KMS-11 (cell line): ENCODE results near the gene ZMPSTE24.
A peak's percentile ranks its signal among the peaks of the same experiment; 100 is the strongest.

Experiments used
- H2AFZ ChIP-seq: fragments of 200-600 bp; sonication (generic); 2 replicates; pipeline ENCODE4 v1.6.1; 2016; ENCODE audit warnings: antibody characterized with exemption, mixed run types, low read depth
- H3K27ac ChIP-seq: fragments of 200-600 bp; sonication (generic); 2 replicates; pipeline ENCODE4 v1.6.1; 2016; ENCODE audit warnings: mild to moderate bottlenecking, mixed run types
- H3K27me3 ChIP-seq: fragments of 200-600 bp; sonication (generic); 2 replicates; pipeline ENCODE4 v1.6.1; 2017; ENCODE audit warnings: mild to moderate bottlenecking, low read depth, mixed run types, moderate library complexity; ENCODE audit not compliant: insufficient read depth
- H3K36me3 ChIP-seq: fragments of 200-600 bp; sonication (generic); 2 replicates; pipeline ENCODE4 v1.6.1; 2017; ENCODE audit warnings: mild to moderate bottlenecking, mixed run types; ENCODE audit not compliant: insufficient read depth
- H3K4me1 ChIP-seq: fragments of 200-600 bp; sonication (generic); 2 replicates; pipeline ENCODE4 v1.6.1; 2016; ENCODE audit warnings: mild to moderate bottlenecking, low read depth, mixed run types; ENCODE audit not compliant: poor library complexity, severe bottlenecking
- H3K4me2 ChIP-seq: fragments of 200-600 bp; sonication (generic); 2 replicates; pipeline ENCODE4 v1.7.0; 2016; ENCODE audit warnings: mild to moderate bottlenecking, mixed run types
- H3K4me3 ChIP-seq: fragments of 200-600 bp; sonication (generic); IDR thresholded peaks from 2 replicates; pipeline ENCODE4 v1.6.1; 2017; ENCODE audit warnings: low read depth, low read length, mixed read lengths; ENCODE audit not compliant: insufficient read depth
- H3K79me2 ChIP-seq: fragments of 200-600 bp; sonication (generic); 2 replicates; pipeline ENCODE4 v1.6.1; 2016; ENCODE audit warnings: low read depth, mixed run types; ENCODE audit not compliant: insufficient read depth
- H3K9ac ChIP-seq: fragments of 200-600 bp; sonication (generic); 2 replicates; pipeline ENCODE4 v1.6.1; 2016; ENCODE audit warnings: mild to moderate bottlenecking, mixed run types
- H4K20me1 ChIP-seq: fragments of 200-600 bp; sonication (generic); 2 replicates; pipeline ENCODE4 v1.6.1; 2016; ENCODE audit warnings: mild to moderate bottlenecking, mixed run types; ENCODE audit not compliant: insufficient read depth
- CTCF ChIP-seq: fragments of 200-600 bp; sonication (generic); conservative IDR thresholded peaks from 2 replicates; pipeline ENCODE4 v1.6.1; 2017; ENCODE audit warnings: low read depth, mild to moderate bottlenecking, antibody characterized with exemption, low read length, moderate library complexity, mixed read lengths

The ZMPSTE24 gene

DNA sequence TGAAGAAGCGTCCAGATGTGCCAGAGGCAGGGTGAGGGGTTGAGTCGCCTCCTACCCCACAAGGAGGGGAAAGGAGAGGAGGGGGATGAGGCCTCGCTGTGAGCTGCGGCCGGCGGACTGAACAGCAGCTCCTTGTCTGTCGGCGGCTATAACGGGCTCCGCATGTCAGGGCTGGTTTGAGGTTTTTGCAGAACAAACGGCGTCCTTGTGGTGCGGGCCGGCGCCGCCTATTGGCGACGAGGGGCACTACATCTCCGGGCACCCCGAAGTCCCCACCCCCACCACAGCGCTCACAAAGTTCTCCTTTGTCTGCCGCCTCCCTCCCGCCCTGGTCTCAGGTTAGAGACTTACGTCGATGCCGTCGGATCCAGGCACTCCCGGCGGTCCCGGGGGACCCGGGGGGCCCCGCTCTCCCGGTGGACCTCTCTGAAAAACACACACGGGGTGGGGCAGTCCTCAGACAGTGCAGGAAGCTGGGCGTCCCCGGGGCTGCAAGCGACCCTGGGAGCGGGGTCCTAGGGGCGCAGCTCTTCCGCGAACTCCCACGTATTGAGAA lies 57.3 kb downstream of the ZMPSTE24 start:
- Histone ChIP-seq H3K27ac (no peak overlapping the region), H3K36me3 (no peaks in the 10 kb centered on the region), H3K79me2 (no peaks in the 10 kb centered on the region), H3K9ac (no peak overlapping the region), H4K20me1 (no peaks in the 10 kb centered on the region), H3K4me3 (no peak overlapping the region), H3K27me3 (0 out of 2 replicates have a peak, but pooled peaks cover 4% of the 10 kb centered on the region), H3K4me2 (peak overlapping the region; percentile 55), H2AFZ (peak overlapping the region; percentile 88), H3K4me1 (peaks cover 11% of the 10 kb centered on the region)
- TF ChIP-seq CTCF, result peak; percentile 84

GRCh38 chr1:40315795-40316594 lies 58.0 kb downstream of the ZMPSTE24 start:
- Histone ChIP-seq H3K4me2 (peak overlapping the region; percentile 55), H4K20me1 (no peaks in the 10 kb centered on the region), H3K9ac (no peak overlapping the region), H3K27me3 (0 out of 2 replicates have a peak, but pooled peaks cover 4% of the 10 kb centered on the region), H3K4me1 (peaks cover 11% of the 10 kb centered on the region), H2AFZ (peak overlapping the region; percentile 88), H3K27ac (no peak overlapping the region), H3K36me3 (no peaks in the 10 kb centered on the region), H3K4me3 (no peak overlapping the region), H3K79me2 (no peaks in the 10 kb centered on the region)
- TF ChIP-seq CTCF, result no peak

DNA sequence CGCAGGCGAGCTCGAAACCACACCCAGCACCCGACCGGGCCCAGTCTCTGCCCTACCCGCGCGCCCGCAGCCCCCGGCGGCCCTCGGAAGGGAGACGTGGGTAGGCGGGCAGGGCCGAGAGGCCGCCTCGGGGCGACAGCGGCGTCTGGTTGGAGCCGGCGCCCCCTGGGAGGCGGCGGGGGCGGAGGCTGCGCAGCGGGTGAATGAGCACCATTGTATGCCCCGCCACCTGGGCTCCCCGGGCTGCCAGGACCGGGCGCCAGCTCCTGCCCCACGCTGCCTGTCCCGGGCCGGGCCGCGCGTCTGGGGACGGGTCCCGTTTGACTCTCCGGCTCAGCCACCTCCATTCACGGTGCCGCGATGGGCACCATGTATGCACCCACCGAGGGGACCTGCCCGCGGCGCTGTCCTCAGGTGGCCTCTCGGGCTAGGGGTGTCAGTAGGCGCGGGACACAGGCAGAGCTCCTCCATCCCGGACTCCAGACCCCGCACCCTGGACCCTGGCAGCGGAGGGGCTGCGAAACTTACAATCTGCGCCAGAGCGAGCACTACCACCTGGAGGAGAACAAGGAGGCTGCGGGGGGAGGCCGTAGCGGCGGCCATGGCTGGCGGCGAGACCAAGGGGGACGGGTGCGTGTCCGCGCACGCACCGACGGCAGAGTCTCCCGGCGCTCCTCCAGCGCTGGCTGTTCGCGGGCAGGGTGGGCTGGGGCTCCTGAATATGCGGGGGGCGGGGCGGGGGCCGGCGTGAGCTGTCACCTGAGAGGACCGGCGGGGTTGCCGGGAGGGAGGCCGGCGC lies 58.8 kb downstream of the ZMPSTE24 start, which contains the start of gene COL9A2:
Gene COL9A2 (minus strand): TSS at position 692 of the 799 bp plus-strand sequence. CDS start 89 bp downstream, at position 603.
- Histone ChIP-seq H3K4me1 (peaks cover 11% of the 10 kb centered on the region), H4K20me1 (no peaks in the 10 kb centered on the region), H3K4me3 (no peak within 1 kb of the TSS), H3K27ac (no peak within 1 kb of the TSS), H3K4me2 (no peak within 1 kb of the TSS), H3K9ac (no peak within 1 kb of the TSS), H3K36me3 (no peaks in the 10 kb centered on the region), H3K27me3 (0 out of 2 replicates have a peak, but pooled peaks cover 4% of the 10 kb centered on the region), H3K79me2 (no peaks in the 10 kb centered on the region), H2AFZ (peak within 1 kb of the TSS; percentile 88; the same call in 1 of the 2 replicates)
- TF ChIP-seq CTCF, result no peak

DNA sequence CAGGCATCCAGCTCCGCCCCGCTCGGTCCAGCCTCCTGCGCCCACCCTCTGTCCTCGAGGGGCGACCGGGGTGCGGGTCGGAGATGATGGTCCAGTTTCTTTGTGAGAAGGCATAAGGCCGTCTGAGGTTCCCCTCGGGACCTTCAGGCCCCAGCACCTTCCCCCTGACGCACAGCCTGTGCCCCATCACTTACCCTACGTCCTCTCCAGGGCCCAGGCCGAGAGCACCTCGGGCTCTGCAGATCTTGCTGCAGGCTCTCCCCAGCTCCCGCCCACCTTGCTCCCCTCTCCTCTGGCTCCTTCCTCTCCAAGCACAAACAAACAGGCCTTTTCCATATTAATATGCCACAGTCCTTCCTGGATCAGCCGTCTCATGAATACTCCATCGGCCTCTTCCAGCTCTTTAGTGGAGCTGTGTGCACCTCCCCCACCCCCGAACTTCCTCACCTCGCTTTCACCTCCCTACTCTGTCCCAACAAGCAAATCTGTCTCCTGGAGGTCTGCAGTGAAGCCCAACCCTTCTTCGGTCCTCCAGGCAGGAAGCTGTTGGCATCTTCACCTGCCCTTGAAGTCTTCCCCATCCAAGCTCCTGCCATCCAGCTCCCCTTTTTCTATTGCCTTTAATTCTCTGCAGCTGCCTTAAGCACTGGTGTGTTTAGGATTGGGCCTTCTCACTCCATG lies 59.5 kb downstream of the ZMPSTE24 start:
- no peaks in the 10 kb centered on the region for H3K36me3 ChIP-seq
- H4K20me1 ChIP-seq, result no peaks in the 10 kb centered on the region
- H2AFZ ChIP-seq, result no peak overlapping the region
- H3K4me1 ChIP-seq, result peaks cover 9% of the 10 kb centered on the region
- no peak for TF ChIP-seq CTCF
- H3K79me2 ChIP-seq, result no peaks in the 10 kb centered on the region
- no peak overlapping the region for H3K27ac ChIP-seq
- no peak overlapping the region for H3K4me2 ChIP-seq
- no peak overlapping the region for H3K9ac ChIP-seq
- H3K4me3 ChIP-seq, result no peak overlapping the region
- 0 out of 2 replicates have a peak, but pooled peaks cover 4% of the 10 kb centered on the region for H3K27me3 ChIP-seq
